Measurements from ENCODE around the gene DHX32. TPM values are rescaled to one million over a fixed set of nuclear protein-coding genes. Genes with fewer than 3 reads are reported as not detected.
A peak's percentile ranks its signal among the peaks of the same experiment; 100 is the strongest.

DHX32 gene
- total RNA-seq, 2 donors from 2014 or later, result 10.7 to 39.2 TPM

GRCh38 chr10:125801574-125801973 lies 79.5 kb downstream of the DHX32 start:
- Mint-ChIP-seq H3K27ac (no peak overlapping the region), H3K9me3 (no peaks in the 10 kb centered on the region), H3K36me3 (peaks cover 0 to 4% of the 10 kb centered on the region in 2 donors)
- DNase-seq (ENCODE audit: low spot score in 2 of 2) (no peak), ATAC-seq (no peak)

- no peaks in the 10 kb centered on the region for H3K36me3 Mint-ChIP-seq
- no peaks in the 10 kb centered on the region for H3K9me3 Mint-ChIP-seq
- peak overlapping the region in 1 of 2 donors; percentile 88 for H3K27ac Mint-ChIP-seq
- ATAC-seq, result no peak
- DNase-seq (ENCODE audit: low spot score in 2 of 2), result no peak
These were observed 81.5 kb downstream of the DHX32 start for GRCh38 chr10:125799451-125800182.

GRCh38 chr10:125797994-125798662 lies 83.0 kb downstream of the DHX32 start:
- H3K27ac Mint-ChIP-seq, result no peak overlapping the region
- DNase-seq (ENCODE audit: low spot score in 2 of 2), result no peak
- H3K9me3 Mint-ChIP-seq, result no peaks in the 10 kb centered on the region
- ATAC-seq, result no peak
- H3K36me3 Mint-ChIP-seq, result peaks cover 0 to 5% of the 10 kb centered on the region in 2 donors

- ATAC-seq, result no peak
- H3K27ac Mint-ChIP-seq, result peak overlapping the region in 1 of 2 donors; percentile 72
These were observed 83.7 kb downstream of the DHX32 start for GRCh38 chr10:125797424-125797823.

GRCh38 chr10:125795637-125796190 lies 85.4 kb downstream of the DHX32 start:
- Mint-ChIP-seq H3K36me3 (peaks cover 0 to 5% of the 10 kb centered on the region in 2 donors), H3K27ac (peak overlapping the region in 1 of 2 donors; percentile 44), H3K9me3 (no peaks in the 10 kb centered on the region)
- ATAC-seq, result no peak
- no peak for DNase-seq (ENCODE audit: low spot score in 2 of 2)

More at GRCh38 chr10:125797424-125797823, 83.7 kb downstream of the DHX32 start:
- H3K36me3 Mint-ChIP-seq, result peaks cover 0 to 5% of the 10 kb centered on the region in 2 donors
- H3K9me3 Mint-ChIP-seq, result no peaks in the 10 kb centered on the region
- DNase-seq (ENCODE audit: low spot score in 2 of 2), result no peak

- no peaks in the 10 kb centered on the region for H3K9me3 Mint-ChIP-seq
- no peak overlapping the region for H3K27ac Mint-ChIP-seq
- DNase-seq (ENCODE audit: low spot score in 2 of 2) (no peak), ATAC-seq (no peak)
- peaks cover 0 to 5% of the 10 kb centered on the region in 2 donors for H3K36me3 Mint-ChIP-seq
These were observed 86.0 kb downstream of the DHX32 start for GRCh38 chr10:125795128-125795527.

GRCh38 chr10:125792342-125793300 lies 88.5 kb downstream of the DHX32 start:
- DNase-seq (ENCODE audit: low spot score in 2 of 2) (no peak), ATAC-seq (no peak)
- H3K9me3 Mint-ChIP-seq, result no peaks in the 10 kb centered on the region
- H3K27ac Mint-ChIP-seq, result no peak overlapping the region
- H3K36me3 Mint-ChIP-seq, result peaks cover 0 to 11% of the 10 kb centered on the region in 2 donors

- peaks cover 0 to 7% of the 10 kb centered on the region in 2 donors for H3K36me3 Mint-ChIP-seq
- ATAC-seq (peak; percentile 49 to 66), DNase-seq (ENCODE audit: low spot score in 2 of 2) (no peak)
- H3K9me3 Mint-ChIP-seq, result no peaks in the 10 kb centered on the region
- peak overlapping the region; percentile 72 to 76 for H3K27ac Mint-ChIP-seq
These were observed 92.7 kb downstream of the DHX32 start for GRCh38 chr10:125788156-125789034.

Other genes starting within 250 kb of the DHX32 start
- not detected for gene TEX36, start 198.1 kb downstream of the DHX32 start, total RNA-seq
- gene EDRF1, start 161.6 kb downstream of the DHX32 start, total RNA-seq, result 10 to 100 TPM; 33.9 to 34.4 TPM
- not detected for gene MMP21, start 105.5 kb downstream of the DHX32 start, total RNA-seq
- 10 to 100 TPM; 10.2 to 40.5 TPM for gene UROS, start 58.0 kb downstream of the DHX32 start, total RNA-seq
- gene BCCIP, start 57.7 kb downstream of the DHX32 start, total RNA-seq, result 10 to 100 TPM; 88.2 to 96.5 TPM
- gene FANK1, start 15.3 kb upstream of the DHX32 start, total RNA-seq, result 1 to 10 TPM in 1 of 2 donors, not detected in 1; 1.7 TPM